ENCODE results near the gene PCNX2. TPM values are rescaled to one million over a fixed set of nuclear protein-coding genes. Genes with fewer than 3 reads are reported as not detected.

PCNX2 gene
- total and polyA plus RNA-seq, 11 donors = 0.27 to 5.3 (median 1.9) TPM

DNA sequence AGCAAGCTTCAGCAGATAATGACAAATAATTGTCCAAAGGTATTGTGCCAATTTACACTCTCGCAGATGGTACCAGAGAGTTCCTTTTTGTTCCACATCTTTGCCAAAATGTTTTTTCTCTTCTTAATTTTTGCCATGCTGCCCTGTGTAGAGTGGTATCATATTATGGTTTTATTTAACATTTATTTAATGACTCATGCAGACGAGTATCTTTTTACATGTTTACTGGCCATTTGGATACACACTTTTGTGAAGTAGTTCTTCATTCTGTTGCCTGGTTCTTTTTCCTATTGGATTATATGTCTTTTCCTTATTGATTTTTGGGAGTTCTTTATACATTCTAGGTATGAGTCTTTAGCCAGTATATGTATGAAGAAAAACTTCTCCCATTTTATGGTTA, 151.1 kb downstream of the PCNX2 start:
- TF ChIP-seq, protein P1, sequence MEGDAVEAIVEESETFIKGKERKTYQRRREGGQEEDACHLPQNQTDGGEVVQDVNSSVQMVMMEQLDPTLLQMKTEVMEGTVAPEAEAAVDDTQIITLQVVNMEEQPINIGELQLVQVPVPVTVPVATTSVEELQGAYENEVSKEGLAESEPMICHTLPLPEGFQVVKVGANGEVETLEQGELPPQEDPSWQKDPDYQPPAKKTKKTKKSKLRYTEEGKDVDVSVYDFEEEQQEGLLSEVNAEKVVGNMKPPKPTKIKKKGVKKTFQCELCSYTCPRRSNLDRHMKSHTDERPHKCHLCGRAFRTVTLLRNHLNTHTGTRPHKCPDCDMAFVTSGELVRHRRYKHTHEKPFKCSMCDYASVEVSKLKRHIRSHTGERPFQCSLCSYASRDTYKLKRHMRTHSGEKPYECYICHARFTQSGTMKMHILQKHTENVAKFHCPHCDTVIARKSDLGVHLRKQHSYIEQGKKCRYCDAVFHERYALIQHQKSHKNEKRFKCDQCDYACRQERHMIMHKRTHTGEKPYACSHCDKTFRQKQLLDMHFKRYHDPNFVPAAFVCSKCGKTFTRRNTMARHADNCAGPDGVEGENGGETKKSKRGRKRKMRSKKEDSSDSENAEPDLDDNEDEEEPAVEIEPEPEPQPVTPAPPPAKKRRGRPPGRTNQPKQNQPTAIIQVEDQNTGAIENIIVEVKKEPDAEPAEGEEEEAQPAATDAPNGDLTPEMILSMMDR (IDR thresholded peaks at IDR 0.05) = no peak
- TF ChIP-seq POLR2A (IDR thresholded peaks at IDR 0.05) = no peak
- H3K9me3 ChIP-seq = no peaks in the 10 kb centered on the region
- H3K4me3 ChIP-seq = no peak overlapping the region
- intact Hi-C loops (cut with DNase I) = loop anchor here in 1 of 10 donors (5.0 kb wide), 1 partner anchor 52 kb away; no protein-coding TSS in a partner anchor
- WGBS, 4 donors = 88 to 95% (median 92%) methylated on average over 2 of the region's 2 CpGs
- H3K27me3 ChIP-seq = no peaks in the 10 kb centered on the region
- ATAC-seq = no peak
- H3K36me3 ChIP-seq = no peaks in the 10 kb centered on the region
- peaks cover 0 to 12% (median 0%) of the 10 kb centered on the region in 12 donors for H3K4me1 ChIP-seq
- DNase-seq = no peak
- no peak overlapping the region for H3K27ac ChIP-seq

DNA sequence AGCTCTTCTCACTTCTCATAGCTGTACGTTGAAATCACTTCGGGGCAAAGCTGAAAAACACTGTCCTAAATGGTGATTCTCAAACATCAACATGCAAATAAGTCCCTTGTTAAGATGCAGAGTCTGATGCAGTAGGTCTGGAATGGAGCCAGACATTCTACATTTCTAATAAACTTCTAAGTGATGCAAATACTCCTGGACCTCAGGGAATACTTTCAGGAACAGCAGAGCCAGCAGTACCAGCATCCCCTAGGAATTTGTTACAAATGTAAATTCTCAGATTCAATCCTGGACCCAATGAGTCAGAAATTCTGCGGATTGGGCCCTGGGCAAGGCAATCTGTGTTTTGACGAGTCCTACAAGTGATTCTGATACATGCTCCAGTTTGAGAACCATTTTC, 152.3 kb downstream of the PCNX2 start:
- no peak for DNase-seq
- no peak for ATAC-seq

DNA sequence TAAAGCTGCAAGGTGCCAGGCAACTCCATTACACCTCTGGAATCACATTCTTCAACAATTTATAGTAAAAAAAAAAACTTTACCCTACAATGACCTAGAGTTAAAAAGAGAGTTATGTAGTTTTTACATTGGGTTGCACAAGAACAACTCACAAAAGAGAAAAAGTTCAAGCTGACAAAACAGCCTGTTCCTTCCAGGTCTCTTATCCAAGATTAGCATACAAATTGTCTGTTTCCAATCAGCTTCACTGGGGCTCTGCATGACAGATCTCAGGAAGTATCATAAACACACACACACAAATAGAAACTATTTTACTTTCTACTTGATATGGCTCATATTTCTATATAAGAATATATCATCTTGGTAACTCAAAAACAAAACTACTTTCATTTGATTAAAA, 154.6 kb downstream of the PCNX2 start:
- H3K9me3 ChIP-seq = no peaks in the 10 kb centered on the region
- DNase-seq = no peak
- H3K27me3 ChIP-seq = no peaks in the 10 kb centered on the region
- ATAC-seq = peak in 2 of 4 donors; percentile 48 to 69
- H3K27ac ChIP-seq = no peak overlapping the region
- H3K36me3 ChIP-seq = no peaks in the 10 kb centered on the region
- H3K4me1 ChIP-seq = peaks cover 0 to 12% (median 0%) of the 10 kb centered on the region in 12 donors
- TF ChIP-seq, protein P1 (IDR thresholded peaks at IDR 0.05) = no peak
- no peak overlapping the region for H3K4me3 ChIP-seq
- intact Hi-C loops (cut with DNase I) = loop anchor here in 1 of 10 donors (5.0 kb wide), 1 partner anchor 49 kb away; no protein-coding TSS in a partner anchor

More for the DNA sequence above, 152.3 kb downstream of the PCNX2 start:
- TF ChIP-seq, protein P1 (IDR thresholded peaks at IDR 0.05) = no peak
- TF ChIP-seq POLR2A (IDR thresholded peaks at IDR 0.05) = no peak
- Histone ChIP-seq H3K27ac (no peak overlapping the region), H3K4me3 (no peak overlapping the region), H3K36me3 (no peaks in the 10 kb centered on the region), H3K4me1 (peaks cover 0 to 12% (median 0%) of the 10 kb centered on the region in 12 donors), H3K27me3 (no peaks in the 10 kb centered on the region), H3K9me3 (no peaks in the 10 kb centered on the region)
- 86 to 93% (median 91%) methylated on average over 4 of the region's 4 CpGs for WGBS, 4 donors
- intact Hi-C loops (cut with DNase I) = loop anchor here in 1 of 10 donors (5.0 kb wide), 1 partner anchor 51 kb away; no protein-coding TSS in a partner anchor

DNA sequence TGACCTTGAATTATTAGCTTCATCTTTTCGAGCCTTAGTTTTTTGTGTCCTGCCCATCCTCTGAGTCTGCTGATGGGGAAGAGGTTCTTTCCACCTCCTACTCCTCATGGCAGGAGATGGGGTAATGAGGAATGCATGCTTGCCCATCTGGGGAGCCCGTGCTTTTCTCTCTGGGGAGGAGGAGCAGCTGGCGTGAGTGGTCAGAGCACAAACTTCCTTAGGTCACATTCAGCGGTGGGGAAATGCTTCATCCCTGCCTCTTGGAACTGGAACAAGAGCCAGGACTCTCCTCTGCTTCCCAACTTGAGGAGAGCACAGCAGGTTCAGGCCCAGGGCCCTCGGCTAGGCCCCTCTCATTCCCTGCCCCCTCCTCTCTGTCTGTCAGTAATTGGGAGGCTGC, 155.0 kb downstream of the PCNX2 start:
- Histone ChIP-seq H3K27me3 (no peaks in the 10 kb centered on the region), H3K27ac (no peak overlapping the region), H3K36me3 (no peaks in the 10 kb centered on the region), H3K4me3 (no peak overlapping the region), H3K9me3 (no peaks in the 10 kb centered on the region), H3K4me1 (peaks cover 0 to 12% (median 0%) of the 10 kb centered on the region in 12 donors)
- intact Hi-C loops (cut with DNase I) = loop anchor here in 1 of 10 donors (5.0 kb wide), 1 partner anchor 48 kb away; no protein-coding TSS in a partner anchor
- peak in 1 of 5 donors; percentile 20 for DNase-seq
- 62 to 69% (median 66%) methylated on average over 5 of the region's 5 CpGs for WGBS, 4 donors
- TF ChIP-seq, protein P1 (IDR thresholded peaks at IDR 0.05) = no peak
- no peak for TF ChIP-seq POLR2A (IDR thresholded peaks at IDR 0.05)
- ATAC-seq = peak in 2 of 4 donors; percentile 39 to 44

Measured in heart left ventricle (tissue), 16 donors.